ENCODE results near the gene RPL29. TPM values are rescaled to one million over a fixed set of nuclear protein-coding genes. Genes with fewer than 3 reads are reported as not detected.

The RPL29 gene
- total RNA-seq, 2 experiments from 2014 or later, result 1,975 to 2,071 TPM

- Mint-ChIP-seq H3K36me3 (ENCODE audit: low read depth) (no peaks in the 10 kb centered on the region), H3K4me1 (peaks cover 16% of the 10 kb centered on the region), H3K4me3 (no peak overlapping the region), H3K27ac (no peak overlapping the region), H3K9me3 (ENCODE audit: low read depth) (no peaks in the 10 kb centered on the region), H3K27me3 (no peaks in the 10 kb centered on the region)
- intact Hi-C loops (cut with DNase I, micrococcal nuclease), result no loop called here
- ChIA-PET CTCF (interaction anchor here (0.5 to 6.3 kb wide), 4 partner anchors 10 to 449 kb away, joined by 3 to 76 read pairs (median 3); no protein-coding TSS in a partner anchor), POLR2A (interaction anchor here (0.7 kb wide), 1 partner anchor 315 kb away, joined by 3 read pairs; no protein-coding TSS in a partner anchor)
- ATAC-seq, result peak; percentile 28
- DNase-seq, result peak; percentile 43
Observed at GRCh38 chr3:52005571-52005986, 9.9 kb upstream of the RPL29 start.

DNA sequence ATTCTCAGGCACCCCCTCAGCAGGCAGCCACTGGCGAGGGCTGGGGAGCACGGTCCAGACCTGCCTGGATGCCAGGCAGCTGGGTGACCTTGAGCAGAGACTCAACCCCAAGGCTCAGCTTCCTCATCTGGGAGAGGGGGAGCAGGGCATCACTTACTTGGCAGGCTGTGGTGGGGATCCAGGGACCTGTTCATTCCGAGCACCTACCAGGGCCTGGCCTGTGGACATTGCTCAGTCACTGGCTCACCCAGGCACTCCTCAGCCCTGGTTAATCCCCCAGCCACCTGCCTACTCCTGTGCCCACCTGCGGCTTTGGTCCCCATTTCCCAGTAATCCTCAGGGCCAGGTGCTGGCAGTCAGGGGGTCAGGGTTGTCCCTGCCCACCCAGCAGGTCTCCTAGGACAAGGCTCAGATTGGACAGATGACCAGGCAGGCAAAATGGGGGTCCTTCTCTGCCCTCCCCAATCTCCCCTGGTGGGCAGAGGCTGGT, 9.3 kb upstream of the RPL29 start:
- no peak overlapping the region for H3K27ac Mint-ChIP-seq
- no peaks in the 10 kb centered on the region for H3K36me3 Mint-ChIP-seq (ENCODE audit: low read depth)
- DNase-seq (no peak), ATAC-seq (no peak)
- H3K4me1 Mint-ChIP-seq, result peaks cover 16% of the 10 kb centered on the region
- H3K27me3 Mint-ChIP-seq, result no peaks in the 10 kb centered on the region
- ChIA-PET POLR2A (no interaction called here), CTCF (interaction anchor here (0.6 to 6.3 kb wide), 3 partner anchors 49 to 128 kb away, joined by 4 to 76 read pairs (median 30); no protein-coding TSS in a partner anchor)
- H3K9me3 Mint-ChIP-seq (ENCODE audit: low read depth), result no peaks in the 10 kb centered on the region
- H3K4me3 Mint-ChIP-seq, result no peak overlapping the region
- intact Hi-C loops (cut with DNase I, micrococcal nuclease), result no loop called here

- Mint-ChIP-seq H3K27me3 (no peaks in the 10 kb centered on the region), H3K4me3 (no peak overlapping the region), H3K36me3 (ENCODE audit: low read depth) (no peaks in the 10 kb centered on the region), H3K27ac (no peak overlapping the region), H3K4me1 (peaks cover 16% of the 10 kb centered on the region), H3K9me3 (ENCODE audit: low read depth) (no peaks in the 10 kb centered on the region)
- ChIA-PET POLR2A (no interaction called here), CTCF (interaction anchor here (0.5 to 6.3 kb wide), 9 partner anchors 22 to 1113 kb away, joined by 3 to 76 read pairs (median 4); partner anchors contain the start of genes ACY1 and RRP9)
- DNase-seq, result no peak
- intact Hi-C loops (cut with DNase I, micrococcal nuclease), result no loop called here
- ATAC-seq, result no peak
Observed at GRCh38 chr3:52004163-52004787, 8.6 kb upstream of the RPL29 start.

- H3K27ac Mint-ChIP-seq, result no peak overlapping the region
- intact Hi-C loops (cut with DNase I, micrococcal nuclease), result no loop called here
Observed at GRCh38 chr3:52002748-52003147, 7.1 kb upstream of the RPL29 start.

DNA sequence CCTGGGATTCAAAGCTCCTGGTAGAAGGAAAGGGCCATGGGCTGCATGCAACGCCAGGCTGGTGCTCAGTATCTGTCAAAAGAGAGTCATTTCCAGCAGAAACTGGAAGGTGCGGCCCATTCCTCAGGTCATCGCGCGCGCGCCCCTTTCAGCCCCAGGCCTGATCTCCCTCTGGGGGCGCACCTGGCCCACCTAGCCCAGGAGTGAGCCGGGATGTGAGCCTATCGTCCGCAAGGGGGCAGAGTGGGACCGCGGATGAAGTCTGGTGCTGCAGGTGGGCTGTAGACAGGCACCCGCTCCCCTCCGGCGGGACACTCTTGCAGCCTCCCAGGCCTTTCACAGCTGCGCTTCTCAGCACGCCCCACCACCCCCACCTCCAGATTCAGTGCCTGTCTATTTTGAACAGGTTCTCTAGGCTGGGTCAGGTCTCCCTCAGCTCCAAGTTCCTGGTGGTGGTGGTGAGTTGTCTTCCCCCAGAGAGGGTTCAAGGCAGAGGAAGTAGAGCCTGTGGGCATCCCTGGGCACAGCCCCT, 5.8 kb upstream of the RPL29 start:
- POLR2A ChIA-PET, result no interaction called here
- Mint-ChIP-seq H3K9me3 (ENCODE audit: low read depth) (no peaks in the 10 kb centered on the region), H3K36me3 (ENCODE audit: low read depth) (no peaks in the 10 kb centered on the region), H3K4me3 (no peak overlapping the region), H3K27ac (no peak overlapping the region), H3K4me1 (peaks cover 16% of the 10 kb centered on the region), H3K27me3 (no peaks in the 10 kb centered on the region)
- DNase-seq, result peak; percentile 91
- CTCF ChIA-PET, result interaction anchor here (0.5 to 6.3 kb wide), 26 partner anchors 9 to 446 kb away, joined by 3 to 76 read pairs (median 4); partner anchors contain the start of genes DUSP7 and POC1A
- intact Hi-C loops (cut with DNase I, micrococcal nuclease), result loop anchor here (1.0 to 2.0 kb wide), 7 partner anchors 55 to 445 kb away; partner anchors contain the start of genes DUSP7 (in 1 of the 2) and PARP3 (in 1 of the 2)
- ATAC-seq, result peak; percentile 97

More at GRCh38 chr3:52002748-52003147, 7.1 kb upstream of the RPL29 start:
- Mint-ChIP-seq H3K27me3 (no peaks in the 10 kb centered on the region), H3K4me3 (no peak overlapping the region), H3K4me1 (peaks cover 16% of the 10 kb centered on the region), H3K9me3 (ENCODE audit: low read depth) (no peaks in the 10 kb centered on the region), H3K36me3 (ENCODE audit: low read depth) (no peaks in the 10 kb centered on the region)
- DNase-seq (no peak), ATAC-seq (no peak)
- ChIA-PET CTCF (interaction anchor here (0.7 to 6.3 kb wide), 10 partner anchors 11 to 445 kb away, joined by 3 to 76 read pairs (median 6); partner anchors contain the start of genes ACY1 and RRP9), POLR2A (interaction anchor here (1.1 kb wide), 1 partner anchor 55 kb away, joined by 3 read pairs; no protein-coding TSS in a partner anchor)

DNA sequence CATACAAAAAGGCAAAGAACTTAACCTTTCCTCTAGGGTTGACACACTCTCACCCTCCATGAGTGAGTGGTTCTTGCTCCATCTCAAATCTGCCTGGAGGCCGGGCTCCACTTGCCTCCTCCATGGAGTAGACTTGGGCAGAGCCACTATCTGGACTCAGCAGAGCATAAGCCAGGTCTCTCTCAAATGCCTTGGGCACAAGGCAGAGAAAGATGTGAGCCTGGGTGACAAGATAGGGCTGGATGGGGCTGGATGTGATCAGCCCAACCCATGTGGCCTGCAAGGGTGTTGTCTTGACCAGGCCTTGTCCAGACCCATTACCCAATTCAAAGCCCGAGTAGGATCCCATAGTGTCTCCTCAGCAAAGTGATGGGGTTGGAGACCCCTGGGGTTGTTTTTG, 4.2 kb upstream of the RPL29 start:
- DNase-seq (no peak), ATAC-seq (no peak)
- CTCF ChIA-PET, result interaction anchor here (0.7 to 6.3 kb wide), 5 partner anchors 18 to 413 kb away, joined by 3 to 76 read pairs (median 4); no protein-coding TSS in a partner anchor
- Mint-ChIP-seq H3K4me1 (peaks cover 7% of the 10 kb centered on the region), H3K4me3 (no peak overlapping the region), H3K27me3 (no peaks in the 10 kb centered on the region), H3K27ac (no peak overlapping the region), H3K9me3 (ENCODE audit: low read depth) (no peaks in the 10 kb centered on the region), H3K36me3 (ENCODE audit: low read depth) (peaks cover 10% of the 10 kb centered on the region)
- intact Hi-C loops (cut with DNase I, micrococcal nuclease), result loop anchor here (2.0 to 10.0 kb wide), 7 partner anchors 57 to 1648 kb away; partner anchors contain the start of genes CYB561D2 (in 1 of the 2), DCP1A (in 1 of the 2), DUSP7 (in 1 of the 2) and MANF (in 1 of the 2)
- POLR2A ChIA-PET, result no interaction called here

- no peak for ATAC-seq
- ChIA-PET POLR2A (interaction anchor here (0.6 to 0.7 kb wide), 2 partner anchors 159 to 842 kb away, joined by 3 to 5 read pairs; no protein-coding TSS in a partner anchor), CTCF (interaction anchor here (0.6 to 1.6 kb wide), 7 partner anchors 16 to 341 kb away, joined by 3 to 7 read pairs (median 5); partner anchors contain the start of genes ACY1 and DUSP7)
- Mint-ChIP-seq H3K27ac (no peak overlapping the region), H3K4me3 (no peak overlapping the region), H3K4me1 (peaks cover 13% of the 10 kb centered on the region), H3K27me3 (no peaks in the 10 kb centered on the region), H3K36me3 (ENCODE audit: low read depth) (peaks cover 21% of the 10 kb centered on the region), H3K9me3 (ENCODE audit: low read depth) (no peaks in the 10 kb centered on the region)
- intact Hi-C loops (cut with DNase I, micrococcal nuclease), result loop anchor here (5.0 to 10.0 kb wide), 5 partner anchors 224 to 1646 kb away; partner anchors contain the start of genes CYB561D2 (in 1 of the 2), DCP1A (in 1 of the 2), MANF (in 1 of the 2) and NPRL2 (in 1 of the 2)
- DNase-seq, result no peak
Observed at GRCh38 chr3:51998774-51999173, 3.1 kb upstream of the RPL29 start.

DNA sequence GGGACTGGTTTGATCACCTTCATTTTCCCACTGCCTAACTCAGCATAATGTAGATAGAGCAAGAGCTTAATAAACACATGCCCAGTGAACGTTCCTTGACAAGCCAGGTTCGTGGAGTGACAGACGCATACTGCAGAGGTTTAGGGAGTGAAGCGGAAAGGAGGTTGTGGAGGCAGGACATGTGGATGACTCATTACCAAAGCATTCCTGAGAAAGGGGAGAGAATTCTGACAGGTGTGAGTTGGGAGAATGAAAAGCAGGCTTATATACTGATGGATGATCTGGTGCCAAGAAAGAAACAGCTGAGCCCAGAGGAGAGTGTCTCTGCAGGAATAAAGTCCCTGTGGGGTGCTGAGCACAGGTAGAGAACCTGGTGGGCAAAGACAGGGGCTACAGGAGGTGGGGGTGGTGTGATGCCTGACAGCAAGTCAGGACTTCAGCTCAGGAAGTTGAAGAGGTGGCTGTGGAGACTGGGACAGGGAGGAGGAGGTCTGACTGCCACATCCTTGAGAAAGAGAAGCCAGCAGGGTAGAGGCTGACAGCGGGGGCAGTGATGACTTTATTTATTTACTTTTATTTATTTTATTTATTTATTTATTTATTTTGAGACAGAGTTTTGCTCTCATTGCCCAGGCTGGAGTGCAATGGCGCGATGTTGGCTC, 2.4 kb upstream of the RPL29 start:
- CTCF ChIA-PET, result interaction anchor here (0.6 to 1.6 kb wide), 6 partner anchors 15 to 342 kb away, joined by 3 to 7 read pairs (median 6); partner anchors contain the start of genes ACY1, DUSP7 and WDR82
- POLR2A ChIA-PET, result interaction anchor here (0.6 kb wide), 1 partner anchor 160 kb away, joined by 5 read pairs; no protein-coding TSS in a partner anchor
- Mint-ChIP-seq H3K4me3 (no peak overlapping the region), H3K36me3 (ENCODE audit: low read depth) (peaks cover 27% of the 10 kb centered on the region), H3K9me3 (ENCODE audit: low read depth) (no peaks in the 10 kb centered on the region), H3K4me1 (peaks cover 17% of the 10 kb centered on the region), H3K27me3 (no peaks in the 10 kb centered on the region), H3K27ac (no peak overlapping the region)
- DNase-seq (no peak), ATAC-seq (no peak)
- intact Hi-C loops (cut with DNase I, micrococcal nuclease), result loop anchor here (5.0 to 10.0 kb wide), 5 partner anchors 224 to 1646 kb away; partner anchors contain the start of genes CYB561D2 (in 1 of the 2), DCP1A (in 1 of the 2), MANF (in 1 of the 2) and NPRL2 (in 1 of the 2)

DNA sequence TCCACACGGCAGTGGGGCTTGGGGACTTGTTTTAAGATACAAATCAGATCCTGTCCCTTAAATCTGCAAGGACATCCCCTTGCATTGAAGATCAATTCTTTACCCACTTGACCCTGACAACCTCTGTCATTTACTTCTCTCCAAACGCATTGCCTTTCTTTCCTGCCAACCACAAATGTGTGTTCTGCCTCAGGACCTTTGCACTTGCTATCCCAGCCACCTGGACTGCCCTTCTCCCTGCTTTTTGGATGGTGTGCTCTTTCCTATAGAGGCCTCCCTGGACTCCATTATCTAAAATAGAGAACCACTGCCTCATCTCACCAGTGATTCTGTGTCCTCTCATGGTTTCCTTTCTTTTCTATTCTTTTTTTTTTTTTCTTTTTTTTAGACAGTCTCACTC, 1.5 kb upstream of the RPL29 start:
- Mint-ChIP-seq H3K27me3 (no peaks in the 10 kb centered on the region), H3K4me1 (peaks cover 25% of the 10 kb centered on the region), H3K36me3 (ENCODE audit: low read depth) (peaks cover 35% of the 10 kb centered on the region), H3K27ac (peak overlapping the region; percentile 1), H3K9me3 (ENCODE audit: low read depth) (no peaks in the 10 kb centered on the region), H3K4me3 (peak overlapping the region; percentile 5)
- no peak for DNase-seq
- POLR2A ChIA-PET, result no interaction called here
- intact Hi-C loops (cut with DNase I, micrococcal nuclease), result loop anchor here (5.0 to 10.0 kb wide), 5 partner anchors 225 to 1645 kb away; partner anchors contain the start of genes CYB561D2 (in 1 of the 2), DCP1A (in 1 of the 2), MANF (in 1 of the 2) and NPRL2 (in 1 of the 2)
- no peak for ATAC-seq
- CTCF ChIA-PET, result interaction anchor here (1.4 kb wide), 1 partner anchor 342 kb away, joined by 6 read pairs; no protein-coding TSS in a partner anchor

DNA sequence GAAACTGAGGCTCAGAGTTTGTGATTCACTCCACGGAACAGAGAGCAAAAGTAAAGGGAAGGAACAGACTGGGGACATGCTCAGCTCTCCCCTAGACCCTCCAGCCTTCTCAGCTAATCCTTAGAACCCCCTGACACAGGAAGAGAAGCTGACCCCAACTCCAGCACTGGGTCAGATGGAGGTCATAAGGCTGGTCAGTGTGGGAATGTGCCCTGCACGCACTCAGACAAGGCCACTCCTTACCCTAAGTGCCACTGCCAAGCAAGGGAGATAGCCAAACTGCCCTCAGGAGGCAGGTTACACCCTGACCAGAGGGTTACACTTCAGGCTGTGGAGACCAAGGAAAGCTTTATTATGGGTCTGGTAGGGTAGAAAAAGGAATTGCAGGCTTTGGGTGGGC, 1.2 kb downstream of the RPL29 start:
- CTCF ChIA-PET, result interaction anchor here (0.6 to 2.4 kb wide), 4 partner anchors 12 to 228 kb away, joined by 3 to 24 read pairs (median 10); partner anchors contain the start of genes ABHD14B, ACY1 and DUSP7

More for the DNA sequence above, 1.2 kb downstream of the RPL29 start:
- H3K36me3 Mint-ChIP-seq (ENCODE audit: low read depth), result peaks cover 46% of the 10 kb centered on the region
- POLR2A ChIA-PET, result interaction anchor here (0.6 to 4.5 kb wide), 3 partner anchors 11 to 173 kb away, joined by 3 to 43 read pairs (median 34); partner anchors contain the start of gene ACY1
- peak overlapping the region; percentile 100 for H3K4me3 Mint-ChIP-seq
- ATAC-seq (no peak), DNase-seq (no peak)
- no peaks in the 10 kb centered on the region for H3K27me3 Mint-ChIP-seq
- H3K27ac Mint-ChIP-seq, result peak overlapping the region; percentile 100
- intact Hi-C loops (cut with DNase I, micrococcal nuclease), result loop anchor here (2.0 to 10.0 kb wide), 3 partner anchors 20 to 1350 kb away; partner anchors contain the start of genes ABHD14A (in 1 of the 2), ABHD14B (in 1 of the 2), DCP1A (in 1 of the 2) and WDR82 (in 1 of the 2)
- no peaks in the 10 kb centered on the region for H3K9me3 Mint-ChIP-seq (ENCODE audit: low read depth)
- peaks cover 26% of the 10 kb centered on the region for H3K4me1 Mint-ChIP-seq

All from activated CD4-positive, alpha-beta T cell treated with anti-CD3 and anti-CD28 coated beads for 36 hours (primary cell).